Stimulated activated CD4-positive, alpha-beta T cell treated with anti-CD3 and anti-CD28 coated beads, Interleukin-12 subunit alpha, Interleukin-12 subunit beta, amount 100 ng/mL, for 24 hours (primary cell): Measurements from ENCODE around the gene DSTN.

Experiments
- DNase-seq, 2 experiments: peaks; one replicate each; pipeline ENCODE4 v3.0.0-alpha.2; 2020; ENCODE audit warnings: low read depth in 2 of 2

Gene DSTN

GRCh38 chr20:17549131-17549530 is 20.7 kb upstream of the DSTN start:
- no peak for DNase-seq

GRCh38 chr20:17555106-17555505 is 14.8 kb upstream of the DSTN start:
- DNase-seq: no peak

DNA sequence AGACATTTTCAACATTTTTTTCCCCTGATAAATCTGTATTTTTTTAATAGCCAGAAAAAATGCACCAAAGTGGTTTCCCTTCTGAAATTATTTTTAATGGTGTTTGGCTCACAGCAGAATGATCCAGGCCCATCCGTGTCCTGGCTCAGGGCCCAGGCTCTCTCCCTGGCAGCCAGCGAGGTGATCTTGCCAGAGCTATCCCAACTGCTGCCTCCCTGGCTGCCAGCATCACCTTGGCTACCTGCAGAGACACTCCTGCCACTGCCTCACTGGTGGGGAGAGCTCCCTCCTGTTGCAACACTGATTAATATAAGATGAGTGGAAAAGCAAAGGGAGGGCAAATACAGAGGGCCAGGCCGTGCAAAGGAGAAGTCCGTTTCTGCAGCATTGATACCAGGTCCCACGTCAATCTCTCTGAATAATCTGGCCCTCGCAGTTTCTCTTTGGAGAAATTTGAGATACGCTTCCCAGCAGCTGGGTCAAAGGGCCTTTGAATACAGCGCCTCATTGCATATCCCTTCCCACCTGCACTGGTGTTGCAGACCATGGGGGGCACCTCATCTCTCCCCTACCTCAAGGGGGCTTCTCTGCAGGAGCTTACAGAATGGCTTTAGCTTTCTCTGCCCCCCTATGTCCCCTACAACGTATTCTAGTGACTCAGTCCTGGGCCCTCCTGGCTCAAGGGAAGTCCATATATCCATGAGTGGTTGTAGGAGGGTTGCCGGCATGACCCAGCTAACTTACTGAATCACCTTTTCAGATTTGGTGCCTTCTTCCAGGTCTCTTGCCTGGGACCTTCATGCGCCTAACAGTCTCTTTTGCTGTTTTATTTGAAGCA is 12.8 kb upstream of the DSTN start:
- DNase-seq: no peak

DNA sequence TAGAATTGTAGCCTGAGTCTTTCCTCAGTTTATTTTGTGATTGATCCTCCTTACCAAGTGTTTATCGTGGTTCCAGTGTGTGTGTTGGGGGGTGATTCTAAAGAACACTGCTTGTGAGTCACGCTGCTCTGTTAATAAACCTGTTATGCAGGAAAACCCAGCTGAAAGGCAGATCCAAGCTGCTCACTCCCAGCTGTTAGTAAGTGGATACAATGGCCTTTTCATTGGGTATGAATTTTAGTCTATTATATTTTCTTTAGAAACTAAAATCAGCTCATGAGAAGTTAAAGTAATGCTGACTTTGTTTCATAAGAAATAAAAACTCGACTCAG is 12.2 kb upstream of the DSTN start:
- no peak for DNase-seq

DNA sequence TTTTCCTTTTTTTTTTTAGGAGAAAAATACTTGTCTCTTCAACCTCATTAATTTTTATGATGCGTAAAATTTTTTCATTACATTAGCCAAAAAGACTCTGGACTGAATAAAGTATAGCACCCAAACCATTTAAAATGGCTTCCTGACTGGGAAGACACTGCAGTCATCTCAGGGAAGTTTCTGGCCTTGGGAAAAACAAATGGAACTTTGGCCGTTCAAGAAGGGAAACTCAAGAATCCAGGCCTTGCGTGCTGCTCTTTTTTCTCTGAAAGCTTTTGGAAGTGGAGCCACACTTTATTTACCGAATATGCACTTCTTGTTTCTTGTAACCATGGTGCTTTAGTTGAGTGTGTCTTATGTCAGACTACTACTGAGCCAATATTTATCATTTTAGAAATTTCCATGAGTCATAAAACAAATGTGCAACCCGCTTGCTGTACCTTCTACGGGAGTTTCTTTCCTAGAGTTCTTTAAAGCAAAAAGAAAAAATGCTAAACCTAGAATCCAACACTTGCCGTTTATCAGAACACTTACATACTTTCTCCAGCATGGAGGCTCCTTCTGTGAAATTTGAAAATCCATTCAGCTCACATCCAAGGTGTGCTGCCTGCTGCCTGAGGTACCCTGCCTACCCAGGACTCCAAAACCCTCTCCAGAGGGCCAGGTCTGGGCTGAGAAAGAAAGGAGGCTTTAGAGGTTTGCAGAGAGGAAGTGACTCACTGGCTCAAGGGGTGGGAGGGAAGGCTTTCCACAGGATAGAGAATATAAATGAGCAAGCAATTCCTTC is 11.5 kb upstream of the DSTN start:
- peak in 1 of 2 experiments; percentile 22 for DNase-seq

- no peak for DNase-seq
These were observed 11.0 kb upstream of the DSTN start for GRCh38 chr20:17558941-17559304.

GRCh38 chr20:17559338-17559737 is 10.5 kb upstream of the DSTN start:
- DNase-seq: no peak

DNA sequence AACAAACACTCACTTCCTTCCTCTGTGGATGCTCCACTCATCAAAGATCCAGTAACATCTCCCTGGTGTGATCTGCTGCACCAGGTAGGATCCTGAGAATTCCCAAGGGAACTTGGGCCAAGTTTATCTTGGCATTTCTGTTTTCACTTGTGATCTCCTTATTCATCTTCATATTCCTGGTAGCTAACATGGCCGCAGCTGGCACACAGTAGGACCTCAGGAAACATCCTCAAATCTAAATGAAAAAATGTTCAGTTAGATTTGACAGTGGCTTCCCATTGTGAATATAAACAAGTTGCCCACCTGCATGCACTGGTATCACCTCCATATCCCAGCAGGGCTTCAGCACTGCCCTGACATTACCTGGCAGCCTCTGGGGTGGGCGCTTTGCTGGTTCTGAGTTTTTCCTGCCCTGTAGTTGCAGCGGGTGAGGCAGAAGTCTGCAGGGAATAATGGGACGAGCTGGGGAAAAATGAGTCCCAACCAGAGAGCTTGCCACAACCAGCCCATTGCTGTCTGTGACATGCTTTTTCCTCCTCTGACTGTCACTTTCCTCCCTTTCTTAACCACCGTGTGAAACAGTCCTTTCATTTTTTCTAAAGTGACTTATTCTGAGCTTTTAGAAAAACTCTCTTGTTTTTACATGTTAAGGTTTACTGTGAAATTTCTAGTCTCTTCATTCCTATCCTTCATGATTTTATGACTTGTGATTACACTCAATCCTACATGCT is 9.4 kb upstream of the DSTN start:
- DNase-seq: no peak

DNA sequence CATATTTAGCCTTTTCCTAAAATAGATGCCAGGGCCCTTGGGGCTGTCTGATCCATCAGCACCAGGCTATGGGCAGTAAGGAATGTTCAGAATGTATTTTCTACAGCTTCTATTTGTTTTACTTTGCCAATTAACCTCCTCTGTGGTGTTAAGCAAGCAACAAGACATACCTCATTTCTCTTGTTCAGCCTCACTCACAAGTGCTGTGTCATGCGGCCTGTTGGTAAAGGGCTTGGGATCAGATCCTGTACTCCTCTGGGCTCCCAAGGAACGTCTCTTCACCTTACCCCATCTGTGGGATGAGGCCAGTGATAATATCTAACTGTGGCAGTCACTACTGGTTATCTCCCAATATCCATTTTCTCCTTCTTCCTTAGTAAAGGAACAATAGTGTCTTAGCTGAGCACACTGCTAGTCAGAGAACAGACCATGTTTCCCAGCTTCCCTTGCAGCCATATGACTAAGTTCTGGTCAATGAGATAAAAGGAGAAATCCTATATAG is 7.0 kb upstream of the DSTN start:
- DNase-seq: no peak

DNA sequence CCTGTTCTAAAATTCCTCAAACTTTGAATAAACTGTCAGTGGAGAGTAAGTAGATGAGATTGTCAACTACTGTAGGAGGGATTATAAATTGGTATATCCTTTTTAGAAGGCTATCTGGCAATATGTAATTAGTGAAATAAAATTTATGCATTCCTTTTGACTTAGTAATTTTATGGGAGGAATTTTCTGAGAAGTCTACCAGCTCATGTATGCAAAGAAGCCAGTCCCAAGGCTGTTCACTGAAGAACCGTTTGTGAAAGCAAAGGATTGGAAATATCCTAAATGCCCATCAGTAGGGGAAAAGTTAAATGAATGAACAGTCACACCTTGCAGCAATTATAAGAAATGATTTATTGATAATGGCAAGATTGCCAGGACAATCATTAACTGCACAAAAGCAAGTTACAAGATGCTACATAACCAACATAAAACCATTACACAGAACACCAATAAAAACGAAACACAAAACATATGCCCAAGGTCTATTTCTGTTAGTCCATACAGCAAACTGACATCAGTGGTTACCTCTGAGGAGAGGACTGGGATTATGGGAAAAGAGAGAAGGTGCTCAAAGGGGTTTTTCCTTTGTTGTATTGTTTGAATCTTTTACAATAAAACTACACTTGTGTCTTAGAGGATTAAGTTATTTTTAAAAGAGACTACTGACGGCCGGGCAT is 4.6 kb upstream of the DSTN start:
- no peak for DNase-seq

DNA sequence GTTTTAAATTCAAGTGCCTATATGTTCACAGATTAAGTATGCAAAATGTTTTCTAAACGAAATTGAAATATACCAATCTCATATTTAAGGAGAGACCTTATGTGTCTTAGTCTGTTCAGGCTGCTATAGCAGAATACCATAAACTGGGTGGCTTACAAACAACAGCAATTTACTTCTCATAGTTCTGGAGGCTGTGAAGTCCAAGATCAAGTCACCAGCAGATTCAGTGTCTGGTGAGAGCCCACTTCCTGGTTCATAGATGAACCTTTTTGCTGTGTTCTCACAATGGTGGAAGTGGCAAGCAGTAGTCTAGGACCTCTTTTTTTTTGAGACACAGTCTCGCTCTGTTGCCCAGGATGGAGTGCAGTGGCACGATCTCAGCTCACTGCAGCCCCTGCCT is 3.5 kb upstream of the DSTN start:
- no peak for DNase-seq

GRCh38 chr20:17568045-17568788 is 1.7 kb upstream of the DSTN start:
- DNase-seq: no peak

DNA sequence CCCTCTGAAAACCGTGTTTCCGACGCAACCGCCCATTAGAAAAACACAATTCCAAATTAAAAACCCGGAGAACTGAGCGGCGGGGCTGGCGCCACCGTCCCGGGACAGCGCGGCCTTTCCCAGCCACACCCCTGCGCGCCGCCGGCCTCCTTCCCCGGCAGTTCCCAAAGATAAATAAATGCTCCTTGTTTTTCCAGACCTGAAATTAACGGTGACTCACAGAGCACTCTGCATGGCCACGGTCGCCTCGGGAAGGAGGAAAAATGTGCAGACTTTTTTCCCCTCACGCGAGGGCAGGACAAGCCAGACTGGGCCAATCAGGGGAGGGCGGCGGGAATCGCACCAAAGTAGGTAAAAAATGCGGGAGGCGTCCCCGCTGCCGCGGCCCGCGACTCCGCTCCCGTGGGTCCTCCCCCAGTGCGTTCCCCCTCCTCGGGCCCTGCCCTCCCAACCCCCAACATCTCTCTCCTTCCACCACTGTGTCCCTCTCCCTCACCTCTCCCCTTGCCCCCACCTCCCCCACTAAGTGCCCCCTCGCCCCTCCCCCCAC is 828 bp upstream of the DSTN start:
- DNase-seq: peak in 1 of 2 experiments; percentile 12

DNA sequence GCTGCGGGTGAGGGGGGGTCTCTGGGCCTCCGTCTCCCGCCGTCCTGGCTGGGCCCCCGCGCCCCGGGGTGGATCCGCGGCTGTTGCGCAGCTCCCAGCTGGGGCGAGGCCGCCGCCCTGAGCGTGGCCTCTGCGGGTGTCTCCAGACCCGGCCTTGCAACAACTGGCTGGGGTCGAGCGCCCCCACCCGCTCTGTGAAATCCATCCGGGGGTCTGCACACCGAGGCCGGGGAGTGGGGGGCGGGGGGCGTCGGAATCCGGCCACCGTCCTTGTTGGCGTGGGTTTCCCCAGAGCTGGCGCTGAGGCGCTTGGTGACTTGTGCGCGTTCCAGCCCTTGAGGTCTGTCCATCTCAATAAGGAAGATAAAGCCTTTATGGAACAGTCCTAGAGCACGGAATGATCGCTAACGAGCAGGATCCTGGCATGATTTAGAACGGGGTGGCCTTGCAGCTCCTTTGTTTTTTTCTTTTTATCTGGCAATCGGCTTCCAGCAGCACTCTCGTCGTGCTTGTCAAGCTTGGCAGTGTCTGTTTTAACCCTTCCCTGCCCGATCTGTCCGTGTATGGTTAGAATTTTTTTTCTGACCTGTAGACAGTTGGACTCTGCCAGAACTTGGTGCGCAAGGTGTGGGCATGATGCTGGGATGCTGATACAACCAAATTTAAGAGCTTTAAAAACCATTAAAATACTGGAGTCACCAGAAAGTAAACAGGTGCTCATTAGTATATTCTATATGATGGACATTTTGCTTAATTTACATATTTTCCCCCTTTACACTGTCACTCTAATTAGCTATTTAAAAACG is 675 bp downstream of the DSTN start:
- peak in 1 of 2 experiments; percentile 15 for DNase-seq

GRCh38 chr20:17571153-17571527 is 1.3 kb downstream of the DSTN start:
- no peak for DNase-seq

DNA sequence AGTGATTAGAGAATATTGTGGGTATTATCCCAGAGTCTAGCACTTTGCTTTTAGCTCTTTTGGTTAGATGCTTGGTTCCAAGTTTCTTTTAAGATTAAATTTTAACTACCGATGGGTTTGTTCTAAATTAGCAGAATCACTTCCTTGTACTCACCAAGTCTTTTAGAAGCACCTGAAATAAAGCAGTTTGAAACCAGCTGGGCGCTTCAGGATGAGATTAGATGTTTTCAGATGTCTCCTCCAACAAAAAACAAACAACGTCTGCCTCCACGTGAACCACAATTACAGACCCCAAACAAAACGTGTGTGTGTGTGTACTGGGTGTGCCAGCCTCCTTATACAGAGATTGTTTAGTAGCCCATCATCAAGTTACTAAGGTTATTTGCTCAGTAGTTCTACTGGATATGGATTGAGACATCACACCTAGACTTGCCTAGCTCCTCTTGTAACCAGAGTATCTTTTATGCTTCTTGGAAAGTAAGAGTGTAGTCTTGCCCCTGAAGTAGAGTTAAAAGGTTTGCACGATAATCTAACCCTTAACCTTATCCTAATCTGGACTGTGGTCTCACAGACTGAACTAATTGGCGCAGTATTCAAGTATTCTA is 2.3 kb downstream of the DSTN start:
- no peak for DNase-seq

- no peak for DNase-seq
These were observed 3.6 kb downstream of the DSTN start for GRCh38 chr20:17573463-17573862.

- no peak for DNase-seq
These were observed 6.3 kb downstream of the DSTN start for GRCh38 chr20:17576215-17576614.

- no peak for DNase-seq
These were observed 9.6 kb downstream of the DSTN start for GRCh38 chr20:17579369-17580039.
